HEK293 (cell line): ENCODE data around the gene NELFE.

ENCODE experiments used
- KLF7 ChIP-seq: fragments of 450-650 bp; formaldehyde crosslinking; IDR thresholded peaks from 2 replicates; pipeline ENCODE4 v1.5.1; 2016; ENCODE audit warnings: missing biosample characterization, missing genetic modification characterization, borderline replicate concordance
- SCRT2 ChIP-seq: fragments of 450-650 bp; formaldehyde crosslinking; IDR thresholded peaks from 2 replicates; pipeline ENCODE4 v1.5.1; 2016; ENCODE audit warnings: missing biosample characterization, missing genetic modification characterization
- ZBTB11 ChIP-seq: fragments of 450-650 bp; formaldehyde crosslinking; conservative IDR thresholded peaks from 2 replicates; pipeline ENCODE4 v1.5.1; 2016; ENCODE audit warnings: low read depth, missing biosample characterization, missing genetic modification characterization
- ZNF169 ChIP-seq: fragments of 450-650 bp; formaldehyde crosslinking; IDR thresholded peaks from 2 replicates; pipeline ENCODE4 v1.5.1; 2016; ENCODE audit warnings: missing biosample characterization, missing genetic modification characterization
- ZNF175 ChIP-seq: fragments of 450-650 bp; formaldehyde crosslinking; IDR thresholded peaks from 2 replicates; pipeline ENCODE4 v1.5.1; 2016; ENCODE audit warnings: missing biosample characterization, missing genetic modification characterization
- ZNF311 ChIP-seq: fragments of 450-650 bp; formaldehyde crosslinking; IDR thresholded peaks from 2 replicates; pipeline ENCODE4 v1.5.1; 2017; ENCODE audit warnings: missing biosample characterization, missing genetic modification characterization, borderline replicate concordance
- ZNF394 ChIP-seq: fragments of 450-650 bp; formaldehyde crosslinking; IDR thresholded peaks from 2 replicates; pipeline ENCODE4 v1.5.1; 2016; ENCODE audit warnings: missing biosample characterization, missing genetic modification characterization, mild to moderate bottlenecking, moderate library complexity, borderline replicate concordance
- ZNF518A ChIP-seq: fragments of 450-650 bp; formaldehyde crosslinking; conservative IDR thresholded peaks from 2 replicates; pipeline ENCODE4 v1.5.1; 2016; ENCODE audit warnings: low read depth, missing biosample characterization, missing genetic modification characterization
- ZNF654 ChIP-seq: fragments of 450-650 bp; formaldehyde crosslinking; IDR thresholded peaks from 2 replicates; pipeline ENCODE4 v1.5.1; 2016; ENCODE audit warnings: low read depth, missing biosample characterization, missing genetic modification characterization
- ZNF692 ChIP-seq: fragments of 450-650 bp; formaldehyde crosslinking; IDR thresholded peaks from 2 replicates; pipeline ENCODE4 v1.5.1; 2016; ENCODE audit warnings: missing biosample characterization, missing genetic modification characterization
- ZNF792 ChIP-seq: fragments of 450-650 bp; formaldehyde crosslinking; IDR thresholded peaks from 2 replicates; pipeline ENCODE4 v1.5.1; 2016; ENCODE audit warnings: missing biosample characterization, missing genetic modification characterization
- ZSCAN16 ChIP-seq: fragments of 450-650 bp; formaldehyde crosslinking; IDR thresholded peaks from 2 replicates; pipeline ENCODE4 v1.5.1; 2016; ENCODE audit warnings: missing biosample characterization, missing genetic modification characterization
- TF ChIP-seq, protein P1 (sequence below): fragments of 450-650 bp; formaldehyde crosslinking; optimal IDR thresholded peaks from 2 replicates; pipeline ENCODE3; 2016; ENCODE audit warnings: missing biosample characterization, mild to moderate bottlenecking, missing genetic modification characterization
- TF ChIP-seq, protein P2 (sequence below): fragments of 450-650 bp; formaldehyde crosslinking; IDR thresholded peaks from 2 replicates; pipeline ENCODE4 v1.5.1; 2017; ENCODE audit warnings: missing biosample characterization, missing genetic modification characterization

The NELFE gene

GRCh38 chr6:31945154-31945506 is 13.6 kb downstream of the NELFE start (continued):
- no peak for TF ChIP-seq ZNF518A
- TF ChIP-seq ZNF169 (tag by site-specific recombination), result no peak
- TF ChIP-seq ZNF311 (tag by site-specific recombination), result no peak
- no peak for TF ChIP-seq ZNF175 (tag by site-specific recombination)
- TF ChIP-seq ZNF394 (tag by site-specific recombination), result no peak
- TF ChIP-seq, protein P1, sequence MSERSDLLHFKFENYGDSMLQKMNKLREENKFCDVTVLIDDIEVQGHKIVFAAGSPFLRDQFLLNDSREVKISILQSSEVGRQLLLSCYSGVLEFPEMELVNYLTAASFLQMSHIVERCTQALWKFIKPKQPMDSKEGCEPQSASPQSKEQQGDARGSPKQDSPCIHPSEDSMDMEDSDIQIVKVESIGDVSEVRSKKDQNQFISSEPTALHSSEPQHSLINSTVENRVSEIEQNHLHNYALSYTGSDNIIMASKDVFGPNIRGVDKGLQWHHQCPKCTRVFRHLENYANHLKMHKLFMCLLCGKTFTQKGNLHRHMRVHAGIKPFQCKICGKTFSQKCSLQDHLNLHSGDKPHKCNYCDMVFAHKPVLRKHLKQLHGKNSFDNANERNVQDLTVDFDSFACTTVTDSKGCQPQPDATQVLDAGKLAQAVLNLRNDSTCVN (tag by site-specific recombination), result no peak
- TF ChIP-seq ZSCAN16 (tag by site-specific recombination), result no peak
- no peak for TF ChIP-seq ZNF692 (tag by site-specific recombination)
- TF ChIP-seq KLF7 (tag by site-specific recombination), result no peak
- no peak for TF ChIP-seq ZNF792 (tag by site-specific recombination)
- TF ChIP-seq SCRT2 (tag by site-specific recombination), result no peak
- TF ChIP-seq, protein P2, sequence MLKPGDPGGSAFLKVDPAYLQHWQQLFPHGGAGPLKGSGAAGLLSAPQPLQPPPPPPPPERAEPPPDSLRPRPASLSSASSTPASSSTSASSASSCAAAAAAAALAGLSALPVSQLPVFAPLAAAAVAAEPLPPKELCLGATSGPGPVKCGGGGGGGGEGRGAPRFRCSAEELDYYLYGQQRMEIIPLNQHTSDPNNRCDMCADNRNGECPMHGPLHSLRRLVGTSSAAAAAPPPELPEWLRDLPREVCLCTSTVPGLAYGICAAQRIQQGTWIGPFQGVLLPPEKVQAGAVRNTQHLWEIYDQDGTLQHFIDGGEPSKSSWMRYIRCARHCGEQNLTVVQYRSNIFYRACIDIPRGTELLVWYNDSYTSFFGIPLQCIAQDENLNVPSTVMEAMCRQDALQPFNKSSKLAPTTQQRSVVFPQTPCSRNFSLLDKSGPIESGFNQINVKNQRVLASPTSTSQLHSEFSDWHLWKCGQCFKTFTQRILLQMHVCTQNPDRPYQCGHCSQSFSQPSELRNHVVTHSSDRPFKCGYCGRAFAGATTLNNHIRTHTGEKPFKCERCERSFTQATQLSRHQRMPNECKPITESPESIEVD (tag by site-specific recombination), result no peak
- no peak for TF ChIP-seq ZBTB11 (tag by site-specific recombination)
- no peak for TF ChIP-seq ZNF654 (tag by site-specific recombination)
